Karpas-422 (cell line): ENCODE data around the gene SLC5A5. TPM values are rescaled to one million over a fixed set of nuclear protein-coding genes. Genes with fewer than 3 reads are reported as not detected.

Source experiments
- DNase-seq: peaks from one replicate; pipeline ENCODE4 v3.0.0-alpha.2; 2015
- H2AFZ ChIP-seq: fragments of 200-600 bp; sonication (generic); 2 replicates; pipeline ENCODE4 v1.6.1; 2014; ENCODE audit warnings: antibody characterized with exemption, low read length, mixed read lengths
- H3K27ac ChIP-seq: fragments of 200-600 bp; sonication (generic); 2 replicates; pipeline ENCODE4 v1.5.1; 2014; ENCODE audit warnings: mild to moderate bottlenecking, low read length, moderate library complexity
- H3K27me3 ChIP-seq: fragments of 200-600 bp; sonication (generic); 2 replicates; pipeline ENCODE4 v1.6.1; 2014; ENCODE audit warnings: low read length, mixed read lengths
- H3K36me3 ChIP-seq: fragments of 200-600 bp; sonication (generic); 2 replicates; pipeline ENCODE4 v1.6.1; 2014; ENCODE audit warnings: low read length, mixed read lengths; ENCODE audit not compliant: insufficient read depth
- H3K4me1 ChIP-seq: fragments of 200-600 bp; sonication (generic); 2 replicates; pipeline ENCODE4 v1.6.1; 2014; ENCODE audit warnings: mild to moderate bottlenecking, low read length, mixed read lengths
- H3K4me2 ChIP-seq: fragments of 200-600 bp; sonication (generic); 2 replicates; pipeline ENCODE4 v1.6.1; 2014; ENCODE audit warnings: low read length, low read depth, mild to moderate bottlenecking; ENCODE audit not compliant: poor library complexity, severe bottlenecking
- H3K4me3 ChIP-seq: fragments of 200-600 bp; sonication (generic); 2 replicates; pipeline ENCODE4 v1.5.1; 2014; ENCODE audit warnings: mild to moderate bottlenecking, antibody characterized with exemption, low read length, mixed read lengths
- H3K79me2 ChIP-seq: fragments of 200-600 bp; sonication (generic); 2 replicates; pipeline ENCODE4 v1.6.1; 2014; ENCODE audit warnings: mild to moderate bottlenecking, low read length, mixed read lengths
- H3K9ac ChIP-seq: fragments of 200-600 bp; sonication (generic); 2 replicates; pipeline ENCODE4 v1.6.0; 2014; ENCODE audit warnings: low read length
- H3K9me2 ChIP-seq: fragments of 200-600 bp; sonication (generic), shearing (Covaris generic); replicated peaks from 2 replicates; pipeline ENCODE4 v1.6.0; 2014; ENCODE audit warnings: mild to moderate bottlenecking, low read length, moderate library complexity; ENCODE audit not compliant: insufficient read depth
- H3K9me3 ChIP-seq: fragments of 300-700, 200-600 bp; sonication (generic); 2 replicates; pipeline ENCODE4 v1.6.1; 2014; ENCODE audit warnings: low read length, mixed read lengths
- H4K20me1 ChIP-seq: fragments of 200-600 bp; sonication (generic); 2 replicates; pipeline ENCODE4 v1.6.1; 2014; ENCODE audit warnings: mild to moderate bottlenecking, antibody characterized with exemption, low read length, low read depth; ENCODE audit not compliant: insufficient read depth
- total RNA-seq: library from RNA; depleted of rRNA; stranded (reverse); fragments of >200 nt; shearing (Covaris generic); gene quantifications from 2 replicates; pipeline ENCODE4 v1.2.3, GENCODE V29; 2014; ENCODE audit warnings: low replicate concordance

Gene SLC5A5
- total RNA-seq, 1 experiment from 2014 or later, result not detected

DNA sequence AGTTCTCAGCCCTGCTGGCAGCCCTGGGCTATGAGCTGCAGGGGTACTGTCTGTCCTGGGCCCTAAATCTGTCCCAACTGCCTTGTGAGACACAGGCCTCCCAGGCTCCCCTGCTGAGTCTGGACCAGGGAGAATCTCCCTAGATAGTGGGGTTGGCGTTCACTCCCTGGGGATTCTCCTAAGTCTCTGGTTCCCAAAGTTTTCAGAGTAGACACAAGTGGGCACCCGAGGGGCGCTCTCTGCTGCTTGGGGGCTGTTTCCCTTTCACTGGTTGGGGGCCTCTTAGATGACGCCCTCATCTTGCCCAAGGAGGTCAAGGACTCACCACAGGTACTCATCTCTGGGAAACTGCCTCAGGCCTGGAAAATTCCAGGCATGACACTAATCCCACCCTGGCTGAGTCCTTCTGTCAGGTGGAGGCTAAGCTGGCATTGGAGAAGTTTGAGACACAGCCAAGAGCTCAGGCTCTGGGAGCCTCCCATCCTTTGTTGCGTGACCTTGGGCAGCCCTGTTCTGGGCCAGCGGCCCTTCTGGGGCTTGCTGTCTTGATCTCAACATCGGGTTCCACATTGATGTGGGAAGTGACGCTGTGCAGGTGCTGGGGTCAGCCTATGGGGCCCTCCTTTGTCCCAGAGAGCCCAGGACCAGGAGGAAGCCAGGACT, 8.1 kb upstream of the SLC5A5 start:
- Histone ChIP-seq H3K4me3 (no peak overlapping the region), H3K4me2 (no peak overlapping the region), H3K27me3 (no peaks in the 10 kb centered on the region), H3K4me1 (peaks cover 17% of the 10 kb centered on the region), H4K20me1 (peaks cover 46% of the 10 kb centered on the region), H3K9ac (no peak overlapping the region), H3K79me2 (peaks cover 25% of the 10 kb centered on the region), H3K9me2 (no peaks in the 10 kb centered on the region), H2AFZ (no peak overlapping the region), H3K27ac (no peak overlapping the region), H3K9me3 (no peaks in the 10 kb centered on the region), H3K36me3 (peaks cover 41% of the 10 kb centered on the region)
- no peak for DNase-seq

- H3K79me2 ChIP-seq, result peaks cover 16% of the 10 kb centered on the region
- DNase-seq, result peak; percentile 65
- no peak overlapping the region for H2AFZ ChIP-seq
- no peaks in the 10 kb centered on the region for H3K9me3 ChIP-seq
- no peaks in the 10 kb centered on the region for H3K9me2 ChIP-seq
- H3K27me3 ChIP-seq, result no peaks in the 10 kb centered on the region
- H3K4me1 ChIP-seq, result peaks cover 12% of the 10 kb centered on the region
- peaks cover 40% of the 10 kb centered on the region for H4K20me1 ChIP-seq
- no peak overlapping the region for H3K9ac ChIP-seq
- H3K4me2 ChIP-seq, result no peak overlapping the region
- H3K27ac ChIP-seq, result no peak overlapping the region
- H3K4me3 ChIP-seq, result no peak overlapping the region
- H3K36me3 ChIP-seq, result peaks cover 35% of the 10 kb centered on the region
These were observed 6.1 kb upstream of the SLC5A5 start for GRCh38 chr19:17865364-17866311.

DNA sequence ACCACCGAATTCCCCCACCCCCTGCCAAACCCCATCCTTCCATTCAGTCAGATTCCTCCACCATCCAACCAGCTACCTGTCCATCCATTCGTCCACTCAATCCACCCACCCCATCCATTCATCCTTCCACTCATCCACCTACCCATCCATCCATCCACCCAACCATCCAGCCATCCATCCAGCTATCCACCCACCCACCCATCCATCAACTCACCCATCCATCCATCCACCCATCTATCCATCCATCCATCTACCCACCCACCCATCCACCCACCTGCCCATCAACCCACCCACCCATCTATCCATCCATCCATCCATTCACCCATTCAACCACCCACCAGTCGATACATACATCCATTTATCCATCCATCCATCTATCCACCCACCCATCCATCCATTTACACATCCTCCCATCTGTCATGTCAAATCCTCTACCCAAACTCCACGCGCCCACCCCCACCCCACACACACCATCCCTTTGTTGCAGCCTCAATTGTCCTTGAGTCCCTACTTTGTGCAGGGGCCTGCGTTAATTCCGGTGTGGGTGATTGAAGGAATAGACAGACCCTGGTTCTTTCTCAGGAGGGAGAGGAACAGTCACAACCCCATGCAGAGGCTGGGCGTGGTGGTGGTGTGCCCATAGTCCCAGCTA, 5.3 kb upstream of the SLC5A5 start:
- Histone ChIP-seq H3K9me2 (no peaks in the 10 kb centered on the region), H3K36me3 (peaks cover 27% of the 10 kb centered on the region), H3K4me1 (peaks cover 4% of the 10 kb centered on the region), H3K27me3 (no peaks in the 10 kb centered on the region), H3K9me3 (no peaks in the 10 kb centered on the region), H3K4me2 (no peak overlapping the region), H4K20me1 (peaks cover 37% of the 10 kb centered on the region), H2AFZ (no peak overlapping the region), H3K4me3 (no peak overlapping the region), H3K27ac (no peak overlapping the region), H3K79me2 (peaks cover 8% of the 10 kb centered on the region), H3K9ac (no peak overlapping the region)
- DNase-seq, result peak; percentile 56

DNA sequence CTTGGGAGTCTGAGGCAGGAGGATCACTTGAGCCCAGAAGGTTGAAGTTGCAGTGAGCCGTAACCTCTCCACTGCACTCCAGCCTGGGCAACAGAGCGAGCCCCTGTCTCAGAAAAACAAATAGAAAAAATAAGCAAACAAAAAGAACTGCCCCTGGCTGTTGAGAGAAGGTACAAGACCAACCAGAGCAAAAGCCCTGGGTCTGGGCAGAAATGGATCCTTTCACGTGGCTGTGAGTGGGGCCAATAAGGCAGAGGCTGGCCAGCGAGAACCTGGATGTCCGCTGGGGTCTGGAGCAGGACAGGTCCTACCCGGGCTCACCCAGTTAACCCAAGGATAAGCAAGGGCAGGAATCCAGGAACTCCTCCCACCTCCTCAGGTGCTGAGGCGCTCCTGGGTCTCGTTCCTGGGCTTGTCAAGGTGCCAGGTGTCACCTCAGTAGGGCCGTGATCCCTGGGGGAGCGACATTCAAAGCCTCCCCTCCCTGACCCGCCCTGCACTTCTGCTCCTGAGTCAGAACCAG, 4.7 kb upstream of the SLC5A5 start:
- no peaks in the 10 kb centered on the region for H3K9me3 ChIP-seq
- peak; percentile 44 for DNase-seq
- no peak overlapping the region for H3K9ac ChIP-seq
- no peaks in the 10 kb centered on the region for H3K27me3 ChIP-seq
- H3K9me2 ChIP-seq, result no peaks in the 10 kb centered on the region
- H3K4me2 ChIP-seq, result no peak overlapping the region
- H3K36me3 ChIP-seq, result peaks cover 21% of the 10 kb centered on the region
- peaks cover 32% of the 10 kb centered on the region for H4K20me1 ChIP-seq
- 0 out of 2 replicates have a peak, but pooled peaks cover 3% of the 10 kb centered on the region for H3K79me2 ChIP-seq
- H3K4me1 ChIP-seq, result no peaks in the 10 kb centered on the region
- no peak overlapping the region for H3K27ac ChIP-seq
- no peak overlapping the region for H2AFZ ChIP-seq
- no peak overlapping the region for H3K4me3 ChIP-seq

GRCh38 chr19:17868669-17869068, 3.1 kb upstream of the SLC5A5 start:
- Histone ChIP-seq H3K27me3 (no peaks in the 10 kb centered on the region), H3K9me3 (no peaks in the 10 kb centered on the region), H4K20me1 (peaks cover 18% of the 10 kb centered on the region; the same call in 1 of the 2 replicates), H3K79me2 (no peaks in the 10 kb centered on the region), H3K36me3 (peaks cover 9% of the 10 kb centered on the region), H3K27ac (no peak overlapping the region), H3K4me2 (no peak overlapping the region), H2AFZ (no peak overlapping the region), H3K4me1 (peaks cover under 1% of the 10 kb centered on the region; the same call in 1 of the 2 replicates), H3K9me2 (no peaks in the 10 kb centered on the region), H3K4me3 (no peak overlapping the region), H3K9ac (no peak overlapping the region)
- no peak for DNase-seq

GRCh38 chr19:17869114-17869608, 2.6 kb upstream of the SLC5A5 start:
- Histone ChIP-seq H3K4me1 (peaks cover 3% of the 10 kb centered on the region; the same call in 1 of the 2 replicates), H2AFZ (no peak overlapping the region), H3K9me3 (no peaks in the 10 kb centered on the region), H3K79me2 (no peaks in the 10 kb centered on the region), H3K9ac (no peak overlapping the region), H3K27ac (no peak overlapping the region), H3K36me3 (peaks cover 4% of the 10 kb centered on the region; the same call in 1 of the 2 replicates), H3K27me3 (no peaks in the 10 kb centered on the region), H4K20me1 (peaks cover 14% of the 10 kb centered on the region; the same call in 1 of the 2 replicates), H3K9me2 (no peaks in the 10 kb centered on the region), H3K4me2 (no peak overlapping the region), H3K4me3 (no peak overlapping the region)
- no peak for DNase-seq

DNA sequence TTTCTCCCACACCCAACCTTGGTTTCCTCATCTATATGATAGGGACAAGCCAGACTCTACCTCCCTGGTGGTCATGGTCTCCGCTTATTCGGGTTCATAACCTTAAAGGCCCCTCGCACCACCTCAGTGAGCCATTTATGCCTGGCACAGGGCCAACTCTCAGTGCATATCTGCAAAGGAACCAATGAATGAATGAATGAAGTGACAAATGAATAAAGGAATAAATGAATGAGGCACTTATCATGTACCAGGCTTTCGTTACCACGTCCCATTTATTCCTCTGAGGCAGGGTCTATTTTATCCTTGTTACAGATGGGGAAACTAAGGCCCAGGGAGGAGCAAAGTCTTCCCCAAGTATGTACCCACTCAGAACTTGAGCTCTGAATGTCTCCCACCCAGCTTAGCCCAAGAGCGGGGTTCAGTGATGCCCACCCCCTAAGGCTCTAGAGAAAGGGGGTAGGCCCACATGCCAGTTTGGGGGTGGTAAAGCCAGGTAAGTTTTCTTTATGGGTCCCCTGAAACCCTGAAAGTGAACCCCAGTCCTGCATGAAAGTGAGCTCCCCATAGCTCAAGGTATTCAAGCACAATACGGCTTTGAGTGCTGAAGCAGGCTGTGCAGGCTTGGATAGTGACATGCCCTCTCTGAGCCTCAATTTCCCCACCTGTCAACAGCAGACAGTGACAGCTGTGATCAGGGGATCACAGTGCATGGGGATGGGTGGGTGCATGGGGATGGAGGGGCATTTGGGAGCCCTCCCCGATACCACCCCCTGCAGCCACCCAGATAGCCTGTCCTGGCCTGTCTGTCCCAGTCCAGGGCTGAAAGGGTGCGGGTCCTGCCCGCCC, 490 bp upstream of the SLC5A5 start:
- H3K27me3 ChIP-seq, result no peaks in the 10 kb centered on the region
- H2AFZ ChIP-seq, result no peak overlapping the region
- H4K20me1 ChIP-seq, result peaks cover 6% of the 10 kb centered on the region; the same call in 1 of the 2 replicates
- H3K4me2 ChIP-seq, result no peak overlapping the region
- H3K4me1 ChIP-seq, result peaks cover 3% of the 10 kb centered on the region; the same call in 1 of the 2 replicates
- no peaks in the 10 kb centered on the region for H3K79me2 ChIP-seq
- no peak for DNase-seq
- H3K27ac ChIP-seq, result no peak overlapping the region
- no peaks in the 10 kb centered on the region for H3K36me3 ChIP-seq
- no peak overlapping the region for H3K4me3 ChIP-seq
- H3K9ac ChIP-seq, result no peak overlapping the region
- H3K9me3 ChIP-seq, result no peaks in the 10 kb centered on the region
- H3K9me2 ChIP-seq, result no peaks in the 10 kb centered on the region
